Islet of Langerhans (tissue), 1 donor: Measurements from ENCODE around the gene AIFM1.
"Not testable (repeated sequence)": the region's sequence is repeated elsewhere in the genome, so short reads cannot be mapped to it uniquely, and the experiment has no call there.

Experiments
- FAIRE-seq: peaks from one replicate; lab custom pipeline; 2011; peaks lifted over from hg19 to GRCh38; lab: Jason Lieb, UNC

AIFM1 gene

GRCh38 chrX:130118441-130119311 lies 47.0 kb downstream of the AIFM1 start:
- FAIRE-seq: no peak

- FAIRE-seq: no peak
Observed at GRCh38 chrX:130117166-130117565, 48.5 kb downstream of the AIFM1 start.

DNA sequence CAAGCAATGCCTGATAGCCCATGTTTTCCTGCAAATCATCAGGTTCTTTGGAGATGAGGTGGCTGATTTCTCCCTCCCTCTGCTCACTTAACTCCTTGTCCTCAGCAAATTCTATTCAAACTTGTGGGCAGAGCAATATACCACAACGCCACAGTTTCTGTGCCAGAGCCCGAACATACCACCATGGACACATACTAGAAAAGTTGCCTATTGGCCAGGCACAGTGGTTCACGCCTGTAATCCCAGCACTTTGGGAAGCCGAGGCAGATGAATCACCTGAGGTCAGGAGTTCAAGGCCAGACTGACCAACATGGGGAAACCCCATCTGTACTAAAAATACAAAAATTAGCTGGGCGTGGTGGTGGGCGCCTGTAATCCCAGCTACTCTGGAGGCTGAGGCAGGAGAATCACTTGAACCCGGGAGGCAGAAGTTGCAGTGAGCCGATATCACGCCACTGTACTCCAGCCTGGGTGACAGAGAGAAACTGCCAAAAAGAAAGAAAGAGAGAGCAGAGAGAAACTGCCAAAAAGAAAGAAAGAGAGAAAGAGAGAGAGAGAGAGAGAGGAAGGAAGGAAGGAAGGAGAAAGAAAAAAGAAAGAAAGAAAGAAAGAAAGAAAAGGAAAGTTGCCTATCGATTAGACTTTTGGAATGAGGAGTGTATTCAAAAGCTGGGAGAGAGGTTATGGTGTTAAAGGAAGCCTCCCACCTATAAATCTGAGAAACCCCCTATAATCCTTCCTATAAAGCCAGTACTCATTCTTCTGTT lies 50.3 kb downstream of the AIFM1 start:
- not testable (repeated sequence) for FAIRE-seq

DNA sequence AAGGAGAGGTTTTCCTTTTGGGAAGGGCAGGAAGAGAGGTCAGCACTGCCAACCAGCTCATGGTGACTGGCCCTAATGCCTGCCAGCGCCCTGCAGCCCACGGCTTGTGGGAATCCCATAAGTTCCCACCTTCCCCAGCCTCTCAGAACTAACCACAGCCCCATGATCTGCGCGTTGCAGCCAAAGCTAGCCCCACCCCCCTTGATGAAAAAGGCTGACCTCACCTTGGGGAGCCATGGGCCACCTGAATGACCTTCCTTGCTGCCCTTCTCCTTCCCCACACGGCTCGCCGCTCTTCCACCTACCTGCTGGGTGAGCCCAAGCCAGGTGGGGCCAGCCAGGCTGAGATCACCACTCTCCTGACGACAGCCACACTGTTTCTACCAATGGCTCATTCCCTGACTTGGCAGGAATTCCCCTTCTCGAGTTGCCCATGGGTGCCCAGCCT lies 51.5 kb downstream of the AIFM1 start:
- FAIRE-seq: no peak

GRCh38 chrX:130111220-130112154 lies 54.2 kb downstream of the AIFM1 start:
- FAIRE-seq: no peak

- no peak for FAIRE-seq
Observed at GRCh38 chrX:130110379-130111219, 55.0 kb downstream of the AIFM1 start, which contains the start of gene ELF4. TSS of gene ELF4 (minus strand) at chrX:130110497. CDS start at chrX:130081330, 29,167 bp downstream.

- FAIRE-seq: no peak
Observed at GRCh38 chrX:130109429-130110378, 55.9 kb downstream of the AIFM1 start.

- no peak for FAIRE-seq
Observed at GRCh38 chrX:130108647-130109428, 56.8 kb downstream of the AIFM1 start.

DNA sequence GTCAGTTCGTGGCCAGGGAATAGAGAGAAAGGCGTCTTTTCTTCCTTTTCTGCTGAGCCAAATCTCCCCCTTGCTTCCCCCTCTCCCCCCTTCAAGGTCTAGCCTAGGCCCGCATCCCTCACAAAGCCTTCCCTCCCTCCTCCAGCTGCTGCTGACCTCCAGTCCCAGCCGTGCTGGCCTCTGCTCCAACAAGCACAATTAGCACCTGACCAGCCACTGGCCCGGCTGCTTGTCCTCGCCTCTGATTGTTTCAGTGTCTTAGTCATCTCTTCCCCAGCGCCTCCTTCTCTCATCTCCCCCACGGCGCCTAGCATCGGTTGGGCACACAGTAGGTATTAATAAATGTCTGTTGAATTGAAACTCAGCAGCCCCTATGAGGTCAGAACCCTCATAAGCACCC lies 59.6 kb downstream of the AIFM1 start:
- no peak for FAIRE-seq

- no peak for FAIRE-seq
Observed at GRCh38 chrX:130105244-130105643, 60.4 kb downstream of the AIFM1 start.

DNA sequence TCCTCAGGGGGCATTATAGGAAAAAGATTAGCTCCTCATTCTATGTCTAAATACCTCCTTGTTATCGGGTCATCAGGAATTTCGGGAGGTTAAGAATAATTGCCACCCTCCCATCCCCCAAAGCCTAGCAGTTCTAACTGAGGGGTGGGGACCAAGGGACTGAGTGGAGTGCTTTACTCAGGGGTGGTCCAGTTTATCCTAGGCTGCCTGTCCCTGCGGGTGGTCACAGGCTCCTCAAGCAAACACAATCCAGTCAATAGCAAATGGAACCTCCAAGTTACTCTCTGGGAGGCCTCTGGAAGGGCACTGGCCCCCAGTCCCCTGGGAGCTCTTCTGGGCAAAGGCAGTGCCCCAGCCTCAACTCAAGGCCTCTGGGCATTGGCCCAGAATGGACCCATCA lies 62.0 kb downstream of the AIFM1 start:
- no peak for FAIRE-seq

- FAIRE-seq: no peak
Observed at GRCh38 chrX:130100180-130100579, 65.5 kb downstream of the AIFM1 start.

- no peak for FAIRE-seq
Observed at GRCh38 chrX:130098210-130098552, 67.5 kb downstream of the AIFM1 start.

GRCh38 chrX:130097507-130098209 lies 68.0 kb downstream of the AIFM1 start:
- FAIRE-seq: no peak

GRCh38 chrX:130095249-130096030 lies 70.2 kb downstream of the AIFM1 start:
- no peak for FAIRE-seq

DNA sequence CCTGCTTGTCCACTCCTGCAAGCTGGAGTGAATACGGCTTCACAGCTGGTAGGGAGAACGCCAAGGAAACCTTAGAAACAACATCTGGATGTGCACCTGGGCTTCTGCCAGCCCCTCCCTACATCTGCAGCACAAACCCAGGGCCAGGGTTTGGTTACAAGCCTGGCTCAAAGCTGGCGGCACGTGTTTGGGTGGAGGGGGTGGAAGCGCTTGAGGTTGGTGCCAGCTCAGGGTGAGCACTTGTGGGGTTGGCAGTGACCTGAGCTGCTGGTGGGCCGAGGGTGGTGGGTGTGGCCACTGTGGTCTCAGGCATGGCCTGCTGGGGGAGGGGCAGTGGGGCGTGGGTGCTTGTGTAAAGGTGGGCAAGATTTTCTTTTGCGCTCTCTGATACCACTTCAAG lies 70.9 kb downstream of the AIFM1 start:
- no peak for FAIRE-seq

DNA sequence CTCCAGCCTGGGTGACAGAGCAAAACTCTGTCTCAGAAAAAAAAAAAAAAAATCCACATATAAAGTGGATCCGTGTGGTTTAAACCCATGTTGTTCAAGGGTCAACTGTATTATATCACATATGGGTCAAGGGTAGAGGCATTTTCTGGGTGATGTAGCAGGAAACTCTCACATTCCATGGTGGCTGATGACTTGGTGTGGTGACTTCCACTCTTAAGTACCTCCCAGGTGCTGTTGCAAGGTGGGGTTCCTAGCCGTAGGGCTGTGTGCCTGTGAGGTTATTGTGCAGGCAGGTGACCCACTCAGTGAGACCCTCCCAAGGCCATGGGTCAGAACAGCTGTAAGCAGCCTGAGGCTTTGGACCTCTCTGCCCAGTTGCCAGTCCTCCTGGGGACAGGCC lies 72.4 kb downstream of the AIFM1 start:
- no peak for FAIRE-seq

GRCh38 chrX:130091980-130092522 lies 73.6 kb downstream of the AIFM1 start:
- FAIRE-seq: no peak
